Measurements from ENCODE around the gene DOK5. TPM values are rescaled to one million over a fixed set of nuclear protein-coding genes. Genes with fewer than 3 reads are reported as not detected.

Gene DOK5
- total RNA-seq, 1 donor: 85.6 TPM

GRCh38 chr20:54636575-54636974 is 161.2 kb downstream of the DOK5 start:
- no peak for DNase-seq (ENCODE audit: low read depth)
- TF ChIP-seq, protein P1, sequence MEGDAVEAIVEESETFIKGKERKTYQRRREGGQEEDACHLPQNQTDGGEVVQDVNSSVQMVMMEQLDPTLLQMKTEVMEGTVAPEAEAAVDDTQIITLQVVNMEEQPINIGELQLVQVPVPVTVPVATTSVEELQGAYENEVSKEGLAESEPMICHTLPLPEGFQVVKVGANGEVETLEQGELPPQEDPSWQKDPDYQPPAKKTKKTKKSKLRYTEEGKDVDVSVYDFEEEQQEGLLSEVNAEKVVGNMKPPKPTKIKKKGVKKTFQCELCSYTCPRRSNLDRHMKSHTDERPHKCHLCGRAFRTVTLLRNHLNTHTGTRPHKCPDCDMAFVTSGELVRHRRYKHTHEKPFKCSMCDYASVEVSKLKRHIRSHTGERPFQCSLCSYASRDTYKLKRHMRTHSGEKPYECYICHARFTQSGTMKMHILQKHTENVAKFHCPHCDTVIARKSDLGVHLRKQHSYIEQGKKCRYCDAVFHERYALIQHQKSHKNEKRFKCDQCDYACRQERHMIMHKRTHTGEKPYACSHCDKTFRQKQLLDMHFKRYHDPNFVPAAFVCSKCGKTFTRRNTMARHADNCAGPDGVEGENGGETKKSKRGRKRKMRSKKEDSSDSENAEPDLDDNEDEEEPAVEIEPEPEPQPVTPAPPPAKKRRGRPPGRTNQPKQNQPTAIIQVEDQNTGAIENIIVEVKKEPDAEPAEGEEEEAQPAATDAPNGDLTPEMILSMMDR (IDR thresholded peaks at IDR 0.05; ENCODE audit: insufficient read depth, low read length): no peak
- H3K4me3 ChIP-seq (ENCODE audit: low read depth, low read length): no peak overlapping the region

DNA sequence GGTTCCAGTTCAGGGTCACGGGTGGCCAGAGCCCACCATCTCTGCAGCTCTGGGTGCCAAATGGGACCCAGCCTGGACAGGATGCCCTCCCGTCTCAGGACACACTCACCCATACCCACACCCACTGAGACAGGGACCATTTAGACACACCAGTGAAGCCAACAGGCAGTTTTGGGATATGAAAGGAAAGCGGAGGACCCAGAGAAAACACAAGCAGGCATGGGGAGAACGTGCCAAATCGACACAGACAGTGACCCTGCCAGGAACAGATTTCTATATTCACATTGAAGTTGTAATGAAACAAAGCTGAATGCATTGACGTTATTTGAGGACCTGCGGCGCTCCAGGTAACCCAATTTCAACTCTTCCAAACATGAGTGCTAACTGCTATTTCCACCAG is 164.5 kb downstream of the DOK5 start:
- no peak for DNase-seq (ENCODE audit: low read depth)
- no peak overlapping the region for H3K4me3 ChIP-seq (ENCODE audit: low read depth, low read length)
- TF ChIP-seq, protein P1 (IDR thresholded peaks at IDR 0.05; ENCODE audit: insufficient read depth, low read length): no peak

DNA sequence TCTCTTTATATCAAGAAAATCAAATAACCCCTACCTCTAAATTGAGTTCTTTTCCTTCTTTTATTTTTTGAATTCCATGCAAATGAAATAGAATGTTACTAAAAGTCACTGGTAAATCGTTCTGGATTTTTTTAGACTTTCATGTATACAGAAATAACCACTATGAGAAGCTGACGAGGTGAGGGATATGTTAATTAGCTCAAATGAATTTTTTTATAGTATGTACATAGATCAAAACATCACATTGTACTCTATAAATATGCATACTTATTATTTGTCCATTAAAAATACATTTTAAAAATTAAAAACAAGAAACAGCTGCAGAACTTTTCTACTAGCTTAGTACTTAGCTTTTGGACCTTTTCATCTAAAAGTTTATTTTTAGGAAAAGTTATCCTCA is 165.4 kb downstream of the DOK5 start:
- H3K4me3 ChIP-seq (ENCODE audit: low read depth, low read length): no peak overlapping the region
- DNase-seq (ENCODE audit: low read depth): no peak
- TF ChIP-seq, protein P1 (IDR thresholded peaks at IDR 0.05; ENCODE audit: insufficient read depth, low read length): no peak

DNA sequence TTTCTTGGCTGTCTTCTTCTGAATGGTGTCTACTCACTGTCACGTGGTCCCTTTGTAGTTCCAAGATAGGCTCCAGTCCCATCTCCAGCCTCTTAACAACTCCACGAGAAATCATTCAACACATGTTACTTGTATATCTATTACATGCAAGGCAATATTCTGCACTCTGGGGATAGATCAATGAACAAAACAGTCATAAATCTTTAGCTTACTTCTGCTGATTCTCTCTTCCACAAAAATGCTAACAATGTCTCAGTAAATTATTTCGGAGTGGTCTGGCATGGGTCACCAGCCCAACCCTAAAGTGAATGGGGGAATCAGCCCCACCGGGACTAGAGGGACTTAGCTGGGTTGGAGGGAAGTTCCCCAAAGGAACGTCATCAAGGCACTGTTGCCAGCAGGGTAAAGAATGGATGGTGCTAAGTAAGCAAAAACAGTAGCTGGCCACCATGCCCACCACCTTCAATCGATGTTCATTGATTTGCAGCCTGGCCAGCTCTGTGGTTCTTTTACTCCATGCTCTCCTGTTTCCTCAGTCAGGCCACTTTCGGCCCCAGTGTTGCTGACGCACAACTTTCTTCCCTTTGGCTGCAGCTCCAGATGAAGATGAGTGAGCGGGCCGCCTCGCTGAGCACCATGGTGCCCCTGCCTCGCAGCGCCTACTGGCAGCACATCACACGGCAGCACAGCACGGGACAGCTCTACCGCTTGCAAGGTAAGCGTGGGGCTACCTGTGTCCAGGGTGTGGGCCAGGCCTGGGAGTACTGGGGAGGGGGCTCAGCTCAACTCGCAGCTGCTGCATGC is 167.7 kb downstream of the DOK5 start:
- TF ChIP-seq, protein P1 (IDR thresholded peaks at IDR 0.05; ENCODE audit: insufficient read depth, low read length): no peak
- H3K4me3 ChIP-seq (ENCODE audit: low read depth, low read length): no peak overlapping the region
- peak; percentile 65 for DNase-seq (ENCODE audit: low read depth)

DNA sequence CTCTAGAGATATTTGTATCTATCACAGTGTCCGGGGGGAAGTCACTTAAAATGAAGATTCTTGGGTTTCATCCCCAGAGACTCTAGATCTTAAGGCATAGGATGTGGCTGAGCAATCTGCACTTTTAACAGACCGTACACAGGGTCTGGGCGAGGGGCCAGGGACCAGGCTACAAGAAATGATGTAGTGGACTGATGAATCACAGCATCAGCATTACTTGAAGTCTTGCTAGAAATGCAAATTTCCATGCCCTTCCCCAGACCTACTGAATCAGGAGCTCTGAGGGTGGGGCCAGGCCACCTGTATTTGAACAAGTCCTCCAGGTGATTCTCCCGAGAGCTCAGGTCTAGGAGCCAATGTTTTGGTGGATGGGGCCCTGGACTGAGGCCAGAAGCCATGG is 168.4 kb downstream of the DOK5 start:
- no peak overlapping the region for H3K4me3 ChIP-seq (ENCODE audit: low read depth, low read length)
- TF ChIP-seq, protein P1 (IDR thresholded peaks at IDR 0.05; ENCODE audit: insufficient read depth, low read length): no peak
- peak; percentile 95 for DNase-seq (ENCODE audit: low read depth)

DNA sequence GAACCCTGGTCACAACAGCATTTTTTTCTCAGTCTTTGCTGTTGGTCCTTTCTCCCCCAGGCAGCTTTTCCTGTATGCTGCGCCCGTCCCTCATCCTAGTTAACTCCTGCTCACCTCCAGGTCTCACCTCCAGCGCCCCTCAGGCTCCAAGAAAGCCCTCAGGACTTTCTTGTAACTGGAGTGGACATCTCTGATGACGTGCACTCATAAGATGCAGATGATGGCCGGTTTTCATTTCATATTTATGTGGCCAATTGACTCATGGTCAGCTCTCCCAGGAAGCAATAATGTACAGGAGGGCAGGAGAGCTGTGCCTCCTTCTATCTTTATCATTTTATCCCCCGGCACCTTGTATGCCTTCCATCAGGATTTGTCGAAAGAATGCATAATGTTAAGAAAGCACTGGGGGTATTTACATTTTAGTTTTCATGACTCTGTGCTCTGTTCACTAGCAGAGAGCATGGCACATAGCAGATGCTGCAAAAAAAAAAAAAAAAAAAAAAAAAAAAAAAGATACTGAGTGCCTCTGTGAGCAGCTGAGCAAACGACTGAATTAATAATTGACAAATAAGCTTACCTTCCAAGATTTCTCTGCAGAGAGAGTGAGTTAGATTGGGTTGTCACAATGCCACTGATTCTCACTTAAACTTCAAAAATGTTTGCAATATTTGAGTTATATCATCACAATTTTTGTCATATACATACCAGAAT is 170.2 kb downstream of the DOK5 start:
- TF ChIP-seq, protein P1 (IDR thresholded peaks at IDR 0.05; ENCODE audit: insufficient read depth, low read length): no peak
- H3K4me3 ChIP-seq (ENCODE audit: low read depth, low read length): no peak overlapping the region

More for the DNA sequence above, 170.2 kb downstream of the DOK5 start:
- no peak for DNase-seq (ENCODE audit: low read depth)

All from fibroblast of the aortic adventitia (primary cell).